Measurements from ENCODE around the gene HMGB1. TPM values are rescaled to one million over a fixed set of nuclear protein-coding genes. Genes with fewer than 3 reads are reported as not detected.
"Not testable (repeated sequence)": the region's sequence is repeated elsewhere in the genome, so short reads cannot be mapped to it uniquely, and the experiment has no call there.

Gene HMGB1
- total and polyA plus RNA-seq, 2 donors (not counting 3 experiments of a cell fraction or from before 2014, with no cell fraction given) = 111 to 670 TPM

DNA sequence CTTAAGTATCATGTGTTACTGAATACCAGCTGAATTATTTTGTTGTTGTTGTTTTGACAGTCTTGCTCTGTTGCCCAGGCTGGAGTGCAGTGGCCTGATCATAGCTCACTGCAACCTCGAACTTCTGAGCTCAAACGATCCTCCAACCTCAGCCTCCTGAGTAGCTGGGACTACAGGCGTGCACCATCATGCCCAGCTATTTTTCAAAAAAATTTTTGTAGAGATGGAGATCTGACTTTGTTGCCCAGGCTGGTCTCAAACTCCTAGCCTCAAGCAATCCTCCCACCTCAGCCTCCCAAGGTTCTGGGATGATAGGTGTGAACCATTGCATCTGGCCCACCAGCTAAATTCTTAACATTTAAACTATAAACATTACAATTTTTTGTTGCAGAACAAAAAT, 22.2 kb downstream of the HMGB1 start:
- H3K36me3 ChIP-seq (ENCODE audit: control insufficient read depth in 2 of 2, extremely low read depth in 1 of 2, insufficient read depth in 2 of 2, low read length in 2 of 2); H3K4me3 ChIP-seq (replicated peaks in 1 of 3; ENCODE audit: insufficient read depth in 1 of 3, low read depth in 1 of 3, low read length in 3 of 3); H4K20me1 ChIP-seq (replicated peaks; ENCODE audit: control insufficient read depth, extremely low read depth, insufficient read depth, low read length); H3K9ac ChIP-seq (replicated peaks; ENCODE audit: extremely low read depth, insufficient read depth, low read length); H3K4me1 ChIP-seq (ENCODE audit: control insufficient read depth, extremely low read depth, insufficient read depth, low read length); H3K27ac ChIP-seq (ENCODE audit: insufficient read depth, low read depth, low read length); intact Hi-C loops (cut with micrococcal nuclease); H3K9me3 ChIP-seq (replicated peaks; ENCODE audit: control insufficient read depth, insufficient read depth, low read length); H3K27me3 ChIP-seq (ENCODE audit: control insufficient read depth in 2 of 2, insufficient read depth in 2 of 2, low read length in 2 of 2); H3K4me2 ChIP-seq (ENCODE audit: insufficient read depth, low read length); H3K9me1 ChIP-seq (replicated peaks; ENCODE audit: control insufficient read depth, extremely low read depth, insufficient read depth, low read length); FAIRE-seq; H2AFZ ChIP-seq (ENCODE audit: low read depth, low read length); H3K79me2 ChIP-seq (ENCODE audit: control insufficient read depth, insufficient read depth, low read length); BruUV-seq (replicated peaks); dilution Hi-C loops (cut with MboI; ENCODE audit: extremely low pct_ligation_motif_present, low sequenced_read_pairs); DNase-seq (ENCODE audit: low read depth, low spot score): not testable (repeated sequence)
- ChIA-PET CTCF (interaction anchor here (1.4 to 2.1 kb wide), 3 partner anchors 14 to 427 kb away, joined by 3 to 5 read pairs (median 3); no protein-coding TSS in a partner anchor), POLR2A (interaction anchor here (0.7 kb wide), 1 partner anchor 173 kb away, joined by 3 read pairs; no protein-coding TSS in a partner anchor)

DNA sequence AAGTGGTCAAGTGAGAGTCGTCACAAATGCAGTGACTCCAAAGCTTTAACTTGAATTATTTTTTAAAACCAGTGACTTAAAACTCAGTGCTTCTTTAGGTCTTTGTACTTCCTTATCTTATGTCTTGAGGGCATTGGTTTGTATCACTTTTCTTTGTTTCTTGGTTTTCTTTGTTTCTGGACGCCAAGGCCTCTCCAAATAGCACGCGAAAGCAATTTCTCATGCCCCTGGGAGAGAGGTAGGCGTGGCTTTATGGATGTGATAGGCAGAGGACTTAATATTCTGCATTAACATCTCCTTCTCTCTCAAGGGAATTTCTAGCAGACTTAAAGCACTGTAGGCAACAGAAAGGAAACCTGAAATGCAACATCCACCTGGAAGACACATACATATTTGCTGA, 22.8 kb downstream of the HMGB1 start:
- H2AFZ ChIP-seq (ENCODE audit: low read depth, low read length) = no peak overlapping the region
- H3K9me1 ChIP-seq (replicated peaks; ENCODE audit: control insufficient read depth, extremely low read depth, insufficient read depth, low read length) = no peaks in the 10 kb centered on the region
- BruUV-seq (replicated peaks) = no TSS peak
- no peak for DNase-seq (ENCODE audit: low read depth, low spot score)
- POLR2A ChIA-PET = interaction anchor here (0.7 kb wide), 1 partner anchor 173 kb away, joined by 3 read pairs; no protein-coding TSS in a partner anchor
- H3K4me1 ChIP-seq (ENCODE audit: control insufficient read depth, extremely low read depth, insufficient read depth, low read length) = peaks cover 9% of the 10 kb centered on the region
- intact Hi-C loops (cut with micrococcal nuclease) = no loop called here
- no peak for FAIRE-seq
- no peak overlapping the region for H3K27ac ChIP-seq (ENCODE audit: insufficient read depth, low read depth, low read length)
- no peaks in the 10 kb centered on the region for H4K20me1 ChIP-seq (replicated peaks; ENCODE audit: control insufficient read depth, extremely low read depth, insufficient read depth, low read length)
- TF ChIP-seq JUN (IDR thresholded peaks at IDR 0.05; ENCODE audit: borderline replicate concordance, insufficient read depth, insufficient read length, low read depth) (no peak), FOS (IDR thresholded peaks at IDR 0.05; ENCODE audit: borderline replicate concordance, insufficient read depth, low read length) (no peak), MYC (IDR thresholded peaks at IDR 0.05; ENCODE audit: low read depth, low read length) (no peak), POLR2AphosphoS5 (IDR thresholded peaks at IDR 0.05; ENCODE audit: insufficient read depth, low read depth, low read length) (no peak), MAX (IDR thresholded peaks at IDR 0.05; ENCODE audit: insufficient read depth, insufficient read length) (no peak)
- no peaks in the 10 kb centered on the region for H3K9me3 ChIP-seq (replicated peaks; ENCODE audit: control insufficient read depth, insufficient read depth, low read length)
- H3K79me2 ChIP-seq (ENCODE audit: control insufficient read depth, insufficient read depth, low read length) = no peaks in the 10 kb centered on the region
- dilution Hi-C loops (cut with MboI; ENCODE audit: extremely low pct_ligation_motif_present, low sequenced_read_pairs) = no loop called here
- H3K4me3 ChIP-seq (replicated peaks in 1 of 3; ENCODE audit: insufficient read depth in 1 of 3, low read depth in 1 of 3, low read length in 3 of 3) = no peak overlapping the region
- H3K27me3 ChIP-seq (ENCODE audit: control insufficient read depth in 2 of 2, insufficient read depth in 2 of 2, low read length in 2 of 2) = no peaks in the 10 kb centered on the region
- no peak overlapping the region for H3K9ac ChIP-seq (replicated peaks; ENCODE audit: extremely low read depth, insufficient read depth, low read length)
- CTCF ChIA-PET = interaction anchor here (0.6 to 2.1 kb wide), 4 partner anchors 310 to 572 kb away, joined by 3 to 5 read pairs (median 3); no protein-coding TSS in a partner anchor
- H3K36me3 ChIP-seq (ENCODE audit: control insufficient read depth in 2 of 2, extremely low read depth in 1 of 2, insufficient read depth in 2 of 2, low read length in 2 of 2) = no peaks in the 10 kb centered on the region
- H3K4me2 ChIP-seq (ENCODE audit: insufficient read depth, low read length) = no peak overlapping the region

Measured in endothelial cell of umbilical vein (primary cell).